Measurements from ENCODE around the gene PLVAP.

- TF ChIP-seq TARDBP (IDR thresholded peaks at IDR 0.05): no peak
- no peak for TF ChIP-seq SUZ12 (IDR thresholded peaks at IDR 0.05)
- no peak for TF ChIP-seq FOXK2 (IDR thresholded peaks at IDR 0.05)
- no peak for TF ChIP-seq FOXM1 (IDR thresholded peaks at IDR 0.05; ENCODE audit: borderline replicate concordance)
- TF ChIP-seq ELF4 (IDR thresholded peaks at IDR 0.05): no peak
- no peak for TF ChIP-seq HDGF (IDR thresholded peaks at IDR 0.05; ENCODE audit: borderline replicate concordance)
Observed at GRCh38 chr19:17311455-17312188, 65.5 kb downstream of the PLVAP start.

Measured in HEK293T (cell line).